Stomach (tissue), 9 donors: ENCODE measurements around the gene AMIGO3. TPM values are rescaled to one million over a fixed set of nuclear protein-coding genes. Genes with fewer than 3 reads are reported as not detected.

Experiments
- DNase-seq, 2 donors: peaks; one replicate each; pipeline versions ENCODE4 v3.0.0 to v3.0.0-alpha.2; 2013 to 2019
- H3K27ac ChIP-seq, 5 donors: fragments of 200-600 bp in 4 of 5; sonication (generic) in 4 of 5; one replicate each; pipeline ENCODE4 v1.5.1; 2013 to 2019; ENCODE audit warnings: mild to moderate bottlenecking in 1 of 5, moderate library complexity in 1 of 5
- H3K27me3 ChIP-seq, 3 donors: fragments of 200-600 bp; sonication (generic); one replicate each; pipeline ENCODE4 v1.5.1; 2017 to 2019; ENCODE audit warnings: mixed run types in 1 of 3
- H3K36me3 ChIP-seq, 4 donors: fragments of 200-600 bp; sonication (generic); 1 replicate in 3 of 4; 2 replicates in 1 of 4; pipeline ENCODE4 v1.5.1; 2016 to 2019
- H3K4me1 ChIP-seq, 4 donors: fragments of 200-600 bp; sonication (generic); one replicate each; pipeline ENCODE4 v1.5.1; 2016 to 2019
- H3K4me3 ChIP-seq, 4 donors: fragments of 200-600 bp; sonication (generic) in 3 of 4; one replicate each; pipeline ENCODE4 v1.5.1; 2016 to 2019; ENCODE audit warnings: mild to moderate bottlenecking in 1 of 4
- H3K9me3 ChIP-seq, 4 donors: fragments of 200-600 bp; sonication (generic); one replicate each; pipeline ENCODE4 v1.5.1; 2016 to 2019
- CTCF ChIP-seq, 7 experiments: fragments of 450-650 bp in 4 of 7; fragments of 200-600 bp in 3 of 7; sonication (generic) in 3 of 7; IDR thresholded peaks; one replicate each; pipeline ENCODE4 v1.5.1; 2016 to 2019; ENCODE audit warnings: antibody characterized with exemption in 7 of 7, control low read depth in 2 of 7, mild to moderate bottlenecking in 1 of 7
- EP300 ChIP-seq: sonication (generic); formaldehyde crosslinking; IDR thresholded peaks from one replicate; pipeline ENCODE4 v1.6.1; 2017; ENCODE audit warnings: antibody characterized with exemption
- POLR2A ChIP-seq, 4 donors: fragments of 450-650 bp; IDR thresholded peaks; one replicate each; pipeline ENCODE4 v1.6.1; 2016; ENCODE audit warnings: antibody characterized with exemption in 4 of 4, control low read depth in 2 of 4, mild to moderate bottlenecking in 1 of 4, moderate library complexity in 1 of 4
- POLR2AphosphoS5 ChIP-seq, 3 donors: sonication (generic); formaldehyde crosslinking; IDR thresholded peaks; one replicate each; pipeline ENCODE4 v1.6.1; 2016; ENCODE audit warnings: antibody characterized with exemption in 3 of 3
- WGBS, 5 donors: extraction: QIAGEN DNeasy Blood & Tissue Kit in 3 of 5; methylation state at CpG; one replicate each; pipeline versions ENCODE4 v1.1.5 to v1.1.7; 2013 to 2018; 5-methylcytosine and 5-hydroxymethylcytosine counted together
- intact Hi-C: fragments of 100-400 bp; cut with DNase I; formaldehyde crosslinking; loops from one replicate; pipeline ENCODE4 v1.15.1; 2023; ENCODE audit warnings: low total_unique reads
- polyA plus RNA-seq, 3 donors: library from polyadenylated mRNA; stranded (reverse); fragments of 200-250 nt; gene quantifications; one replicate each; pipeline ENCODE4 v1.2.3, GENCODE V29; 2013
- total RNA-seq, 5 donors: library from RNA; depleted of rRNA; stranded (reverse); fragments of >200 nt; gene quantifications; one replicate each; pipeline versions ENCODE4 v1.1.0 to v1.2.3, GENCODE V29; 2014 to 2016
- donor health status: healthy with polysubstance abuse.
- donor health status: Bipolar disorder and iron deficiency.
- donor health status: healthy.

AMIGO3 gene
- total and polyA plus RNA-seq, 8 donors, result 0.19 to 1.3 (median 0.80) TPM; not detected in 4

GRCh38 chr3:49721896-49722781 is 2.7 kb upstream of the AMIGO3 start:
- Histone ChIP-seq H3K4me3 (peak overlapping the region in 3 of 4 donors; percentile 86 to 98 (median 93)), H3K27ac (peak overlapping the region in 4 of 5 donors; percentile 97 to 99 (median 98)), H3K36me3 (peaks cover 12 to 46% (median 42%) of the 10 kb centered on the region in 4 donors), H3K4me1 (peaks cover 40 to 86% (median 75%) of the 10 kb centered on the region in 4 donors), H3K9me3 (no peaks in the 10 kb centered on the region), H3K27me3 (no peaks in the 10 kb centered on the region)
- WGBS, 5 donors, result 68 to 85% (median 74%) methylated on average over 23 to 26 of the region's 26 CpGs
- DNase-seq, result no peak
- intact Hi-C loops, result no loop called here
- TF ChIP-seq POLR2A (IDR thresholded peaks at IDR 0.05), result no peak
- no peak for TF ChIP-seq CTCF (IDR thresholded peaks at IDR 0.05)
- TF ChIP-seq EP300, result no peak
- TF ChIP-seq POLR2AphosphoS5 (IDR thresholded peaks at IDR 0.05), result no peak

- intact Hi-C loops, result no loop called here
- 61 to 86% (median 70%) methylated on average over 1 to 9 of the region's 9 CpGs for WGBS, 5 donors
These were observed 2.1 kb upstream of the AMIGO3 start for GRCh38 chr3:49721596-49721895.

GRCh38 chr3:49720855-49721595 is 1.5 kb upstream of the AMIGO3 start:
- no peak for DNase-seq
- intact Hi-C loops, result no loop called here
- H3K4me1 ChIP-seq, result peaks cover 34 to 75% (median 67%) of the 10 kb centered on the region in 4 donors
- no peak overlapping the region for H3K4me3 ChIP-seq
- no peak for TF ChIP-seq POLR2AphosphoS5 (IDR thresholded peaks at IDR 0.05)
- no peak for TF ChIP-seq POLR2A (IDR thresholded peaks at IDR 0.05)
- TF ChIP-seq EP300, result no peak
- TF ChIP-seq CTCF (IDR thresholded peaks at IDR 0.05), result no peak
- H3K9me3 ChIP-seq, result no peaks in the 10 kb centered on the region
- H3K36me3 ChIP-seq, result peaks cover 9 to 46% (median 40%) of the 10 kb centered on the region in 4 donors
- H3K27ac ChIP-seq, result peak overlapping the region in 2 of 5 donors; percentile 70 to 79
- WGBS, 5 donors, result 39 to 72% (median 52%) methylated on average over 4 of the region's 4 CpGs
- H3K27me3 ChIP-seq, result no peaks in the 10 kb centered on the region

More at GRCh38 chr3:49721596-49721895, 2.1 kb upstream of the AMIGO3 start:
- Histone ChIP-seq H3K4me1 (peaks cover 39 to 80% (median 72%) of the 10 kb centered on the region in 4 donors), H3K27me3 (no peaks in the 10 kb centered on the region), H3K27ac (no peak overlapping the region), H3K4me3 (peak overlapping the region in 1 of 4 donors; percentile 93), H3K36me3 (peaks cover 9 to 46% (median 40%) of the 10 kb centered on the region in 4 donors), H3K9me3 (no peaks in the 10 kb centered on the region)
- DNase-seq, result no peak
- TF ChIP-seq EP300 (no peak), POLR2AphosphoS5 (IDR thresholded peaks at IDR 0.05) (no peak), CTCF (IDR thresholded peaks at IDR 0.05) (no peak), POLR2A (IDR thresholded peaks at IDR 0.05) (no peak)

- Histone ChIP-seq H3K4me1 (peaks cover 27 to 58% (median 50%) of the 10 kb centered on the region in 4 donors), H3K4me3 (peak overlapping the region; percentile 55 to 60 (median 58)), H3K27me3 (no peaks in the 10 kb centered on the region), H3K9me3 (no peaks in the 10 kb centered on the region), H3K27ac (peak overlapping the region in 4 of 5 donors; percentile 69 to 79 (median 70)), H3K36me3 (peaks cover 9 to 58% (median 41%) of the 10 kb centered on the region in 4 donors)
- intact Hi-C loops, result loop anchor here (10.0 kb wide), 1 partner anchor 116 kb away; no protein-coding TSS in a partner anchor
- WGBS, 5 donors, result 6 to 10% (median 7%) methylated on average over 33 of the region's 33 CpGs; no CpG with 5 or more reads in 1 of the 5 donors
- peak in 1 of 2 donors; percentile 57 for DNase-seq
- TF ChIP-seq EP300 (no peak), POLR2AphosphoS5 (IDR thresholded peaks at IDR 0.05) (no peak), POLR2A (IDR thresholded peaks at IDR 0.05) (no peak), CTCF (IDR thresholded peaks at IDR 0.05) (no peak)
These were observed 648 bp downstream of the AMIGO3 start for GRCh38 chr3:49718858-49719213.
